Mesendoderm (in vitro differentiated cells): ENCODE measurements around the gene KCNJ4.

Source experiments
- DNase-seq: peaks from one replicate; pipeline ENCODE4 v3.0.0; 2013
- H2AK5ac ChIP-seq: 2 replicates; pipeline ENCODE4 v1.6.1; 2013; ENCODE audit warnings: low read length, inconsistent platforms
- H2BK120ac ChIP-seq: 2 replicates; pipeline ENCODE4 v1.6.1; 2013; ENCODE audit warnings: low read depth, mild to moderate bottlenecking, low read length, moderate library complexity, mixed read lengths
- H2BK15ac ChIP-seq: replicated peaks from 2 replicates; pipeline ENCODE4 v1.6.1; 2013; ENCODE audit warnings: low read depth, mild to moderate bottlenecking, moderate library complexity
- H2BK5ac ChIP-seq: 2 replicates; pipeline ENCODE4 v1.6.1; 2013; ENCODE audit warnings: low read length, inconsistent platforms
- H3K18ac ChIP-seq: 2 replicates; pipeline ENCODE4 v1.6.1; 2013; ENCODE audit warnings: mild to moderate bottlenecking, low read length, mixed read lengths
- H3K23ac ChIP-seq: one replicate; pipeline ENCODE4 v1.6.1; 2013; ENCODE audit warnings: low read length
- H3K27ac ChIP-seq: 2 replicates; pipeline ENCODE4 v1.5.1; 2013; ENCODE audit warnings: low read depth, mild to moderate bottlenecking, inconsistent platforms, low read length, moderate library complexity
- H3K27me3 ChIP-seq: 2 replicates; pipeline ENCODE4 v1.6.1; 2013; ENCODE audit warnings: low read length, control low read depth, mild to moderate bottlenecking, inconsistent platforms; ENCODE audit not compliant: insufficient read depth, poor library complexity
- H3K36me3 ChIP-seq: 2 replicates; pipeline ENCODE4 v1.6.1; 2013; ENCODE audit warnings: low read length, inconsistent platforms; ENCODE audit not compliant: control insufficient read depth, insufficient read depth
- H3K4ac ChIP-seq: one replicate; pipeline ENCODE4 v1.6.1; 2013; ENCODE audit warnings: low read depth, mild to moderate bottlenecking, low read length, moderate library complexity
- H3K4me1 ChIP-seq: 2 replicates; pipeline ENCODE4 v1.6.1; 2013; ENCODE audit warnings: low read depth, low read length, inconsistent platforms; ENCODE audit not compliant: control insufficient read depth
- H3K4me2 ChIP-seq: 2 replicates; pipeline ENCODE4 v1.6.1; 2013; ENCODE audit warnings: low read length
- H3K4me3 ChIP-seq: 2 replicates; pipeline ENCODE4 v1.5.1; 2013; ENCODE audit warnings: mild to moderate bottlenecking, low read length
- H3K56ac ChIP-seq: one replicate; pipeline ENCODE4 v1.6.1; 2013; ENCODE audit warnings: low read length
- H3K79me1 ChIP-seq: 2 replicates; pipeline ENCODE4 v1.6.1; 2013; ENCODE audit warnings: low read length, inconsistent platforms
- H3K79me2 ChIP-seq: 2 replicates; pipeline ENCODE4 v1.6.1; 2013; ENCODE audit warnings: mild to moderate bottlenecking, low read length; ENCODE audit not compliant: control insufficient read depth, insufficient read depth
- H3K9ac ChIP-seq: 2 replicates; pipeline ENCODE4 v1.6.1; 2013; ENCODE audit warnings: low read length, inconsistent platforms
- H4K5ac ChIP-seq: one replicate; pipeline ENCODE4 v1.6.1; 2013; ENCODE audit warnings: low read length
- H4K8ac ChIP-seq: one replicate; pipeline ENCODE4 v1.6.1; 2013; ENCODE audit warnings: low read depth, mild to moderate bottlenecking, control low read depth, low read length, moderate library complexity
- WGBS: extraction: QIAGEN DNeasy Blood & Tissue Kit; methylation state at CpG from one replicate; pipeline ENCODE4 v1.1.7; 2013; ENCODE audit warnings: low lambda C conversion rate, missing lambda C conversion rate; ENCODE audit not compliant: insufficient coverage; ENCODE audit errors: extremely low coverage; 5-methylcytosine and 5-hydroxymethylcytosine counted together

The KCNJ4 gene

GRCh38 chr22:38494498-38494897 is 39.5 kb upstream of the KCNJ4 start:
- Histone ChIP-seq H3K4me1 (no peaks in the 10 kb centered on the region), H3K56ac (no peak overlapping the region), H2BK120ac (no peak overlapping the region), H3K27ac (no peak overlapping the region), H3K4me3 (no peak overlapping the region), H3K23ac (no peak overlapping the region), H3K79me2 (peaks cover 7% of the 10 kb centered on the region), H3K18ac (no peak overlapping the region), H2BK15ac (no peak overlapping the region), H4K5ac (no peak overlapping the region), H3K9ac (no peak overlapping the region), H3K36me3 (peaks cover 43% of the 10 kb centered on the region), H4K8ac (no peak overlapping the region), H3K4ac (no peak overlapping the region), H3K27me3 (no peaks in the 10 kb centered on the region), H2AK5ac (no peak overlapping the region), H3K79me1 (peaks cover 16% of the 10 kb centered on the region), H2BK5ac (no peak overlapping the region), H3K4me2 (no peak overlapping the region)
- no peak for DNase-seq
- WGBS: no CpG with 5 or more reads among the region's 2 CpGs

- Histone ChIP-seq H2AK5ac (no peak overlapping the region), H3K4me3 (no peak overlapping the region), H3K79me1 (peaks cover 19% of the 10 kb centered on the region), H3K56ac (no peak overlapping the region), H3K79me2 (peaks cover 2% of the 10 kb centered on the region), H3K4me2 (no peak overlapping the region), H3K36me3 (peaks cover 41% of the 10 kb centered on the region), H3K4me1 (no peaks in the 10 kb centered on the region), H3K18ac (no peak overlapping the region), H3K23ac (no peak overlapping the region), H3K27me3 (no peaks in the 10 kb centered on the region), H2BK120ac (no peak overlapping the region), H3K9ac (no peak overlapping the region), H2BK5ac (no peak overlapping the region), H4K8ac (no peak overlapping the region), H3K27ac (no peak overlapping the region), H4K5ac (no peak overlapping the region), H2BK15ac (no peak overlapping the region), H3K4ac (no peak overlapping the region)
- WGBS: no CpG with 5 or more reads among the region's 5 CpGs
- DNase-seq: no peak
Observed at GRCh38 chr22:38491707-38492348, 36.8 kb upstream of the KCNJ4 start.

- no CpG with 5 or more reads among the region's 1 CpG for WGBS
- Histone ChIP-seq H3K4me2 (no peak overlapping the region), H3K56ac (no peak overlapping the region), H3K4ac (no peak overlapping the region), H3K27me3 (no peaks in the 10 kb centered on the region), H2BK120ac (no peak overlapping the region), H4K8ac (no peak overlapping the region), H4K5ac (no peak overlapping the region), H3K27ac (no peak overlapping the region), H3K9ac (no peak overlapping the region), H2BK15ac (no peak overlapping the region), H3K4me1 (no peaks in the 10 kb centered on the region), H3K79me2 (peaks cover 2% of the 10 kb centered on the region), H3K23ac (no peak overlapping the region), H2BK5ac (no peak overlapping the region), H3K36me3 (peaks cover 41% of the 10 kb centered on the region), H3K4me3 (no peak overlapping the region), H3K79me1 (peaks cover 19% of the 10 kb centered on the region), H3K18ac (no peak overlapping the region), H2AK5ac (no peak overlapping the region)
- no peak for DNase-seq
Observed at GRCh38 chr22:38490915-38491314, 35.9 kb upstream of the KCNJ4 start.

GRCh38 chr22:38490475-38490874 is 35.5 kb upstream of the KCNJ4 start:
- H3K79me2 ChIP-seq: peaks cover 2% of the 10 kb centered on the region
- H3K36me3 ChIP-seq: peaks cover 44% of the 10 kb centered on the region
- no peak overlapping the region for H3K23ac ChIP-seq
- no peak overlapping the region for H2BK120ac ChIP-seq
- H3K4me2 ChIP-seq: no peak overlapping the region
- H2BK5ac ChIP-seq: no peak overlapping the region
- no peak overlapping the region for H3K9ac ChIP-seq
- no peaks in the 10 kb centered on the region for H3K27me3 ChIP-seq
- H2AK5ac ChIP-seq: no peak overlapping the region
- no peak overlapping the region for H3K27ac ChIP-seq
- H3K4me3 ChIP-seq: no peak overlapping the region
- H3K4me1 ChIP-seq: no peaks in the 10 kb centered on the region
- no peak overlapping the region for H3K4ac ChIP-seq
- no peak for DNase-seq
- H4K5ac ChIP-seq: no peak overlapping the region
- H2BK15ac ChIP-seq: no peak overlapping the region
- WGBS: no CpG with 5 or more reads among the region's 2 CpGs
- H3K56ac ChIP-seq: no peak overlapping the region
- peaks cover 20% of the 10 kb centered on the region for H3K79me1 ChIP-seq
- H4K8ac ChIP-seq: no peak overlapping the region
- no peak overlapping the region for H3K18ac ChIP-seq

GRCh38 chr22:38489561-38490145 is 34.7 kb upstream of the KCNJ4 start:
- Histone ChIP-seq H3K4me1 (no peaks in the 10 kb centered on the region), H3K4ac (no peak overlapping the region), H3K23ac (no peak overlapping the region), H3K18ac (no peak overlapping the region), H2BK15ac (no peak overlapping the region), H2AK5ac (no peak overlapping the region), H3K27me3 (no peaks in the 10 kb centered on the region), H3K4me3 (no peak overlapping the region), H3K56ac (no peak overlapping the region), H4K5ac (no peak overlapping the region), H3K79me2 (peaks cover 2% of the 10 kb centered on the region), H3K79me1 (peaks cover 18% of the 10 kb centered on the region), H2BK120ac (no peak overlapping the region), H2BK5ac (no peak overlapping the region), H3K4me2 (no peak overlapping the region), H3K27ac (no peak overlapping the region), H3K36me3 (peaks cover 44% of the 10 kb centered on the region), H4K8ac (no peak overlapping the region), H3K9ac (no peak overlapping the region)
- WGBS: no CpG with 5 or more reads among the region's 7 CpGs
- no peak for DNase-seq

GRCh38 chr22:38489142-38489541 is 34.1 kb upstream of the KCNJ4 start:
- H2BK5ac ChIP-seq: no peak overlapping the region
- no peak overlapping the region for H3K9ac ChIP-seq
- no peak overlapping the region for H2BK15ac ChIP-seq
- H3K4me2 ChIP-seq: no peak overlapping the region
- peaks cover 2% of the 10 kb centered on the region for H3K79me2 ChIP-seq
- H2BK120ac ChIP-seq: no peak overlapping the region
- H3K56ac ChIP-seq: no peak overlapping the region
- no CpG with 5 or more reads among the region's 17 CpGs for WGBS
- H3K27ac ChIP-seq: no peak overlapping the region
- no peak overlapping the region for H3K18ac ChIP-seq
- H3K23ac ChIP-seq: no peak overlapping the region
- H3K4ac ChIP-seq: no peak overlapping the region
- H3K36me3 ChIP-seq: peaks cover 42% of the 10 kb centered on the region
- no peak overlapping the region for H4K8ac ChIP-seq
- no peak overlapping the region for H3K4me3 ChIP-seq
- H3K27me3 ChIP-seq: no peaks in the 10 kb centered on the region
- H3K79me1 ChIP-seq: peaks cover 16% of the 10 kb centered on the region
- H2AK5ac ChIP-seq: no peak overlapping the region
- no peaks in the 10 kb centered on the region for H3K4me1 ChIP-seq
- no peak overlapping the region for H4K5ac ChIP-seq
- no peak for DNase-seq
